Ishikawa (cell line): ENCODE data around the gene MEGF11.

ENCODE experiments used
- CEBPB ChIP-seq: IDR thresholded peaks from 2 replicates; pipeline ENCODE4 v1.6.1; 2012
- CREB1 ChIP-seq: IDR thresholded peaks from 2 replicates; pipeline ENCODE4 v1.6.1; 2012; ENCODE audit warnings: low read depth
- EP300 ChIP-seq: IDR thresholded peaks from 2 replicates; pipeline ENCODE4 v1.6.1; 2012; ENCODE audit warnings: borderline replicate concordance
- FOXM1 ChIP-seq: IDR thresholded peaks from 2 replicates; pipeline ENCODE4 v1.6.1; 2012; ENCODE audit warnings: low read depth, borderline replicate concordance
- RAD21 ChIP-seq: IDR thresholded peaks from 2 replicates; pipeline ENCODE4 v1.6.1; 2012; ENCODE audit warnings: low read depth
- REST ChIP-seq: IDR thresholded peaks from 2 replicates; pipeline ENCODE4 v1.6.1; 2012; ENCODE audit warnings: low read depth, mild to moderate bottlenecking
- TCF12 ChIP-seq: IDR thresholded peaks from 2 replicates; pipeline ENCODE4 v1.6.1; 2012; ENCODE audit warnings: low read depth

- TF ChIP-seq REST, result no peak
- no peak for TF ChIP-seq EP300
- TF ChIP-seq RAD21, result no peak
- no peak for TF ChIP-seq TCF12
- no peak for TF ChIP-seq FOXM1
- no peak for TF ChIP-seq CEBPB
- TF ChIP-seq CREB1, result no peak
Observed at GRCh38 chr15:65908876-65909275, 344.7 kb downstream of the MEGF11 start.
